ENCODE measurements around the gene TAF4B. TPM values are rescaled to one million over a fixed set of nuclear protein-coding genes. Genes with fewer than 3 reads are reported as not detected.

The TAF4B gene, protein sequence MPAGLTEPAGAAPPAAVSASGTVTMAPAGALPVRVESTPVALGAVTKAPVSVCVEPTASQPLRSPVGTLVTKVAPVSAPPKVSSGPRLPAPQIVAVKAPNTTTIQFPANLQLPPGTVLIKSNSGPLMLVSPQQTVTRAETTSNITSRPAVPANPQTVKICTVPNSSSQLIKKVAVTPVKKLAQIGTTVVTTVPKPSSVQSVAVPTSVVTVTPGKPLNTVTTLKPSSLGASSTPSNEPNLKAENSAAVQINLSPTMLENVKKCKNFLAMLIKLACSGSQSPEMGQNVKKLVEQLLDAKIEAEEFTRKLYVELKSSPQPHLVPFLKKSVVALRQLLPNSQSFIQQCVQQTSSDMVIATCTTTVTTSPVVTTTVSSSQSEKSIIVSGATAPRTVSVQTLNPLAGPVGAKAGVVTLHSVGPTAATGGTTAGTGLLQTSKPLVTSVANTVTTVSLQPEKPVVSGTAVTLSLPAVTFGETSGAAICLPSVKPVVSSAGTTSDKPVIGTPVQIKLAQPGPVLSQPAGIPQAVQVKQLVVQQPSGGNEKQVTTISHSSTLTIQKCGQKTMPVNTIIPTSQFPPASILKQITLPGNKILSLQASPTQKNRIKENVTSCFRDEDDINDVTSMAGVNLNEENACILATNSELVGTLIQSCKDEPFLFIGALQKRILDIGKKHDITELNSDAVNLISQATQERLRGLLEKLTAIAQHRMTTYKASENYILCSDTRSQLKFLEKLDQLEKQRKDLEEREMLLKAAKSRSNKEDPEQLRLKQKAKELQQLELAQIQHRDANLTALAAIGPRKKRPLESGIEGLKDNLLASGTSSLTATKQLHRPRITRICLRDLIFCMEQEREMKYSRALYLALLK
- total RNA-seq (2013), result 2.6 TPM
- polyA plus RNA-seq, result 1 to 10 TPM in 1 of 3 donors, under 1 TPM in 2; 0.64 to 1.2 (median 0.92) TPM
- 4.8 and 10.5 TPM in 2 replicates for polyA minus RNA-seq
- 26.7 to 55.9 (median 31.5) reads per million in 11 experiments for total RNA-seq

DNA sequence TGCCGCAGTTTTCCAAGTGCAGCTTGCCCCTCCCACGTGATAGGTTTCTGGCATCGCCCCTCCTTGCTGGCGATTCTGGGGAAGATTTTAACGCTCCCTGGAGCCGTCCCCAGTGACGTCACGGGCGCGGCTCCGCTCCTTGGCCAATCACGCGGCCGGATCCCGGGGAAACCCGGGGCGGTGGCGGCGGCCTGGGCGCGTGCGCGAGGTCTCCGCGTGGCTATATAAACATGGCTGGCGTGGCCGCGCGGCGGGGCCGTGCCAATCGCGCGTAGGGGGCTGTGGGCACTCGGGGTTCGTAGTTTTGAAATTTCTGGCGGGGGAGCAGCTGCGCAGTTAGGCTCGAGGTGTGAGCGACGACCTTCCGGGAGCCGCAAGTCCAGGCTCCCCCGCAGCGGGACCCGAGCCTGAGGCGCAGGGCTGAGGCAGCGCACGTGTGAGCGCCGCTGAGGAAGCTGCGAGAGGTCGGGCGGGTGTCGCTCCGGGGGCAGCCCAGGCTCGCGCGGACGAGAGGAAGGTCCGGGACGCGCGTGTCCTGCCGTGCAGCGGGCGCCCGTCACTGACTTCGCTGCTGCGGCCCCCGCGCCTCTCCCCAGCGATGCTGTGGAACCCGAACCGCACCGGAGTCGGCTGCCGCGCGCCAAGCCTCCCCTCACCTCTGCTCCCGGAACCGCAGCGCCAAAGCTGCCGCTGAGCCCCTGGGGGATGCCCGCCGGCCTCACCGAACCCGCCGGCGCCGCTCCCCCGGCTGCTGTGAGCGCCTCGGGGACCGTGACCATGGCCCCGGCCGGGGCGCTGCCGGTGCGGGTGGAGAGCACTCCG, at the start of gene TAF4B:
TAF4B (plus strand) TSS at position 217 of the 822 bp plus-strand sequence; CDS start at position 706, 489 bp downstream.
- peak; percentile 88 to 91 (median 90) for DNase-seq
- TF ChIP-seq, protein P1, sequence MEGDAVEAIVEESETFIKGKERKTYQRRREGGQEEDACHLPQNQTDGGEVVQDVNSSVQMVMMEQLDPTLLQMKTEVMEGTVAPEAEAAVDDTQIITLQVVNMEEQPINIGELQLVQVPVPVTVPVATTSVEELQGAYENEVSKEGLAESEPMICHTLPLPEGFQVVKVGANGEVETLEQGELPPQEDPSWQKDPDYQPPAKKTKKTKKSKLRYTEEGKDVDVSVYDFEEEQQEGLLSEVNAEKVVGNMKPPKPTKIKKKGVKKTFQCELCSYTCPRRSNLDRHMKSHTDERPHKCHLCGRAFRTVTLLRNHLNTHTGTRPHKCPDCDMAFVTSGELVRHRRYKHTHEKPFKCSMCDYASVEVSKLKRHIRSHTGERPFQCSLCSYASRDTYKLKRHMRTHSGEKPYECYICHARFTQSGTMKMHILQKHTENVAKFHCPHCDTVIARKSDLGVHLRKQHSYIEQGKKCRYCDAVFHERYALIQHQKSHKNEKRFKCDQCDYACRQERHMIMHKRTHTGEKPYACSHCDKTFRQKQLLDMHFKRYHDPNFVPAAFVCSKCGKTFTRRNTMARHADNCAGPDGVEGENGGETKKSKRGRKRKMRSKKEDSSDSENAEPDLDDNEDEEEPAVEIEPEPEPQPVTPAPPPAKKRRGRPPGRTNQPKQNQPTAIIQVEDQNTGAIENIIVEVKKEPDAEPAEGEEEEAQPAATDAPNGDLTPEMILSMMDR (IDR thresholded peaks at IDR 0.05), result no peak
- Histone ChIP-seq H3K79me2 (ENCODE audit: insufficient read depth, low read length) (no peaks in the 10 kb centered on the region), H3K27ac (ENCODE audit: low read depth in 1 of 2, low read length in 2 of 2) (peak within 1 kb of the TSS; percentile 36 to 76), H3K4me1 (ENCODE audit: control insufficient read depth in 1 of 2, insufficient read depth in 2 of 2, low read length in 2 of 2) (peaks cover 13 to 24% of the 10 kb centered on the region in 2 donors), H3K9ac (ENCODE audit: insufficient read depth, low read length, poor library complexity, severe bottlenecking) (peak within 1 kb of the TSS; percentile 81), H4K20me1 (ENCODE audit: insufficient read depth, low read length) (no peaks in the 10 kb centered on the region), H3K4me2 (replicated peaks; ENCODE audit: extremely low read depth, low read length, poor library complexity, severe bottlenecking) (peak within 1 kb of the TSS; percentile 92), H3K27me3 (ENCODE audit: control insufficient read depth in 2 of 2, insufficient read depth in 2 of 2, low read length in 2 of 2) (no peaks in the 10 kb centered on the region), H2AFZ (ENCODE audit: insufficient read depth, low read depth, low read length, poor library complexity, severe bottlenecking) (peak within 1 kb of the TSS; percentile 93), H3K4me3 (replicated peaks in 1 of 3; ENCODE audit: low read depth in 2 of 3, low read length in 3 of 3) (peak within 1 kb of the TSS; percentile 60 to 79 (median 65)), H3K36me3 (replicated peaks in 1 of 2; ENCODE audit: control insufficient read depth in 1 of 2, insufficient read depth in 2 of 2, low read length in 2 of 2) (no peaks in the 10 kb centered on the region), H3K9me3 (replicated peaks in 1 of 2; ENCODE audit: control insufficient read depth in 1 of 2, insufficient read depth in 1 of 2, low read length in 2 of 2) (no peaks in the 10 kb centered on the region)
- Mint-ChIP-seq H3K27me3 (ENCODE audit: low read depth in 3 of 3) (peaks cover 5 to 14% (median 10%) of the 10 kb centered on the region in 3 donors), H3K4me1 (peaks cover 21% of the 10 kb centered on the region), H3K27ac (peak within 1 kb of the TSS; percentile 82 to 96 (median 92)), H3K9me3 (peaks cover 0 to 2% (median 0%) of the 10 kb centered on the region in 7 donors), H3K4me3 (peak within 1 kb of the TSS; percentile 97 to 98), H3K36me3 (no peaks in the 10 kb centered on the region)
- intact Hi-C loops (cut with micrococcal nuclease), result loop anchor here (10.0 kb wide), 1 partner anchor 132 kb away; the partner anchor contains the start of gene SS18 (in 2 of the 2)
- WGBS (ENCODE audit: insufficient coverage), result under 1% methylated on average over 101 of the region's 101 CpGs
